SK-N-SH (cell line): ENCODE measurements around the gene PCDH1. TPM values are rescaled to one million over a fixed set of nuclear protein-coding genes. Genes with fewer than 3 reads are reported as not detected.

ENCODE experiments used
- CTCF ChIA-PET: fragments of 300-600, 350-600 bp; formaldehyde crosslinking; extraction: SDS; loops from one replicate; lab custom pipeline; 2021; lab: Yijun Ruan, JAX
- POLR2A ChIA-PET: fragments of 350-600 bp; sonication (Branson Sonifier 250); formaldehyde crosslinking; extraction: SDS; loops from one replicate; lab custom pipeline; 2020; ENCODE audit warnings: antibody characterized with exemption, inconsistent platforms; lab: Yijun Ruan, JAX
- DNase-seq: peaks from one replicate; pipeline ENCODE4 v3.0.0; 2012
- H2AFZ ChIP-seq: fragments of 200-600 bp; sonication (generic); 2 replicates; pipeline ENCODE4 v1.8.1; 2016; ENCODE audit warnings: antibody characterized with exemption, mild to moderate bottlenecking, low read depth
- H3F3A ChIP-seq: fragments of 200-600 bp; sonication (generic); replicated peaks from 2 replicates; pipeline ENCODE3; 2016; ENCODE audit warnings: antibody characterized with exemption, mild to moderate bottlenecking; ENCODE audit not compliant: insufficient read depth
- H3K27ac ChIP-seq, 2 experiments: fragments of 200-500 bp in 1 of 2; fragments of 200-600 bp in 1 of 2; sonication (Bioruptor generic) in 1 of 2; sonication (generic), shearing (Covaris generic) in 1 of 2; 2 replicates each; pipeline versions ENCODE4 v1.5.1 to v1.6.1; 2014 to 2016; ENCODE audit warnings: low read depth in 2 of 2, inconsistent platforms in 1 of 2, low read length in 1 of 2, mild to moderate bottlenecking in 1 of 2, mixed read lengths in 1 of 2
- H3K27me3 ChIP-seq: fragments of 200-600 bp; sonication (generic), shearing (Covaris generic); 2 replicates; pipeline ENCODE4 v1.6.1; 2016; ENCODE audit warnings: mixed run types; ENCODE audit not compliant: insufficient read depth
- H3K36me3 ChIP-seq, 2 experiments: fragments of 200-500 bp in 1 of 2; fragments of 200-600 bp in 1 of 2; sonication (Bioruptor generic) in 1 of 2; sonication (generic) in 1 of 2; replicated peaks in 1 of 2; 2 replicates each; pipeline versions ENCODE3 to v1.5.1; 2014 to 2016; ENCODE audit warnings: low read length in 1 of 2, mild to moderate bottlenecking in 1 of 2; ENCODE audit not compliant: insufficient read depth in 2 of 2, control insufficient read depth in 1 of 2
- H3K4me1 ChIP-seq, 2 experiments: fragments of 200-500 bp in 1 of 2; fragments of 200-600 bp in 1 of 2; sonication (Bioruptor generic) in 1 of 2; sonication (generic), shearing (Covaris generic) in 1 of 2; 2 replicates each; pipeline versions ENCODE4 v1.5.1 to v1.6.1; 2014 to 2016; ENCODE audit warnings: low read depth in 1 of 2, low read length in 1 of 2, mixed run types in 1 of 2; ENCODE audit not compliant: insufficient read depth in 2 of 2, control insufficient read depth in 1 of 2
- H3K4me2 ChIP-seq: fragments of 200-600 bp; sonication (generic), shearing (Covaris generic); 2 replicates; pipeline ENCODE4 v1.6.1; 2017; ENCODE audit warnings: mixed run types
- H3K4me3 ChIP-seq, 2 experiments: fragments of 200-500 bp in 1 of 2; fragments of 200-600 bp in 1 of 2; sonication (Bioruptor generic) in 1 of 2; sonication (generic), shearing (Covaris generic) in 1 of 2; 2 replicates each; pipeline versions ENCODE4 v1.5.1 to v1.8.1; 2014 to 2016; ENCODE audit warnings: low read depth in 2 of 2, inconsistent platforms in 1 of 2, low read length in 1 of 2, mild to moderate bottlenecking in 1 of 2, mixed read lengths in 1 of 2, moderate library complexity in 1 of 2
- H3K79me2 ChIP-seq: fragments of 200-600 bp; sonication (generic); 2 replicates; pipeline ENCODE4 v1.8.1; 2017; ENCODE audit warnings: mild to moderate bottlenecking; ENCODE audit not compliant: insufficient read depth
- H3K9ac ChIP-seq: fragments of 200-600 bp; sonication (generic); 2 replicates; pipeline ENCODE4 v1.6.1; 2017; ENCODE audit warnings: mixed run types
- H3K9me2 ChIP-seq: fragments of 200-600 bp; sonication (generic); 2 replicates; pipeline ENCODE4 v1.6.1; 2017; ENCODE audit warnings: mixed run types
- H3K9me3 ChIP-seq: fragments of 200-600 bp; sonication (generic); 2 replicates; pipeline ENCODE4 v1.6.1; 2017; ENCODE audit warnings: mixed run types, mild to moderate bottlenecking, moderate library complexity
- H4K20me1 ChIP-seq: fragments of 200-600 bp; sonication (generic); 2 replicates; pipeline ENCODE4 v1.6.1; 2017; ENCODE audit warnings: mild to moderate bottlenecking, mixed run types; ENCODE audit not compliant: insufficient read depth
- CHD2 ChIP-seq: fragments of 150-350 bp; IDR thresholded peaks from 2 replicates; pipeline ENCODE4 v1.6.1; 2018; ENCODE audit warnings: low read length; ENCODE audit not compliant: partially characterized antibody
- EZH2phosphoT487 ChIP-seq: fragments of 200-600 bp; sonication (generic); IDR thresholded peaks from 2 replicates; pipeline ENCODE4 v1.6.1; 2017; ENCODE audit warnings: low read depth, mixed run types, mild to moderate bottlenecking, antibody characterized with exemption, moderate library complexity, borderline replicate concordance
- FOXM1 ChIP-seq: IDR thresholded peaks from 2 replicates; pipeline ENCODE4 v1.4.0; 2012; ENCODE audit warnings: low read depth, mild to moderate bottlenecking
- IRF3 ChIP-seq: fragments of 150-350 bp; IDR thresholded peaks from 2 replicates; pipeline ENCODE4 v1.6.1; 2016; ENCODE audit warnings: mild to moderate bottlenecking, low read depth, low read length
- JUND ChIP-seq: IDR thresholded peaks from 2 replicates; pipeline ENCODE4 v1.4.0; 2012
- MAX ChIP-seq: IDR thresholded peaks from 2 replicates; pipeline ENCODE4 v1.4.0; 2012; ENCODE audit warnings: low read depth
- NFIC ChIP-seq: IDR thresholded peaks from 2 replicates; pipeline ENCODE4 v1.4.0; 2012; ENCODE audit warnings: borderline replicate concordance
- RAD21 ChIP-seq: IDR thresholded peaks from 2 replicates; pipeline ENCODE4 v1.6.1; 2012; ENCODE audit warnings: mild to moderate bottlenecking, low read length
- RCOR1 ChIP-seq: fragments of 150-350 bp; IDR thresholded peaks from 2 replicates; pipeline ENCODE4 v1.6.1; 2017; ENCODE audit warnings: antibody characterized with exemption, low read length
- REST ChIP-seq: IDR thresholded peaks from 2 replicates; pipeline ENCODE4 v1.6.1; 2012; ENCODE audit warnings: mild to moderate bottlenecking, low read depth, low read length, moderate library complexity
- SIN3A ChIP-seq: IDR thresholded peaks from 2 replicates; pipeline ENCODE4 v1.6.1; 2012; ENCODE audit warnings: low read depth, mild to moderate bottlenecking, low read length, moderate library complexity, borderline replicate concordance
- SMC3 ChIP-seq: IDR thresholded peaks from 2 replicates; pipeline ENCODE4 v1.6.1; 2012; ENCODE audit warnings: low read depth, low read length, improper control_type of control experiment
- TAF1 ChIP-seq: IDR thresholded peaks from 2 replicates; pipeline ENCODE4 v1.6.1; 2012; ENCODE audit warnings: low read depth, mild to moderate bottlenecking, low read length, moderate library complexity, borderline replicate concordance
- TCF12 ChIP-seq: IDR thresholded peaks from 2 replicates; pipeline ENCODE4 v1.4.0; 2012
- TEAD4 ChIP-seq: IDR thresholded peaks from 2 replicates; pipeline ENCODE4 v1.4.0; 2012; ENCODE audit warnings: mild to moderate bottlenecking, borderline replicate concordance; ENCODE audit not compliant: insufficient read depth
- USF2 ChIP-seq: fragments of 150-350 bp; IDR thresholded peaks from 2 replicates; pipeline ENCODE4 v1.6.1; 2017; ENCODE audit warnings: antibody characterized with exemption, low read length, low read depth, borderline replicate concordance
- WGBS: methylation state at CpG from one replicate; pipeline ENCODE4 v1.1.6; 2017; ENCODE audit warnings: low lambda C conversion rate; 5-methylcytosine and 5-hydroxymethylcytosine counted together
- polyA plus RNA-seq, 3 experiments: library from polyadenylated mRNA; depleted of rRNA; stranded (reverse); fragments of >200 nt; gene quantifications; 2 replicates each; pipeline ENCODE4 v1.2.3, GENCODE V29; 2012
- TF ChIP-seq, protein P1 (sequence below): IDR thresholded peaks from 2 replicates; pipeline ENCODE4 v1.4.0; 2012; ENCODE audit warnings: low read depth, borderline replicate concordance
- TF ChIP-seq, protein P2 (sequence below): IDR thresholded peaks from 2 replicates; pipeline ENCODE4 v1.4.0; 2012; ENCODE audit warnings: low read depth, borderline replicate concordance
- TF ChIP-seq, protein P3 (sequence below): fragments of 200-600 bp; sonication (generic); IDR thresholded peaks from 2 replicates; pipeline ENCODE4 v1.6.1; 2017; ENCODE audit warnings: antibody characterized with exemption, mild to moderate bottlenecking, moderate library complexity

PCDH1 gene
- polyA plus RNA-seq, 1 of the 3 experiments (the other 2 are of a cell fraction): 0.08 TPM

GRCh38 chr5:141844414-141845097, 33.7 kb downstream of the PCDH1 start:
- 78% methylated on average over 9 of the region's 9 CpGs for WGBS

More at GRCh38 chr5:141844414-141845097, 33.7 kb downstream of the PCDH1 start:
- Histone ChIP-seq H3K4me1 (peaks cover 8 to 70% of the 10 kb centered on the region in 2 experiments; a peak in 3 of 4 replicates), H3F3A (peaks cover 5% of the 10 kb centered on the region), H3K9me2 (no peaks in the 10 kb centered on the region), H3K27ac (no peak overlapping the region), H3K79me2 (no peaks in the 10 kb centered on the region), H4K20me1 (no peaks in the 10 kb centered on the region), H3K4me3 (no peak overlapping the region)
- POLR2A ChIA-PET: interaction anchor here (0.7 to 1.2 kb wide), 3 partner anchors 19 to 125 kb away, joined by 3 read pairs; partner anchors contain the start of gene RNF14
- DNase-seq: no peak
- TF ChIP-seq RAD21 (no peak), RCOR1 (no peak), SMC3 (no peak), EZH2phosphoT487 (no peak), REST (no peak), MAX (no peak), JUND (no peak), IRF3 (no peak), TEAD4 (no peak), NFIC (no peak), SIN3A (no peak), TCF12 (no peak), CHD2 (no peak), USF2 (no peak), FOXM1 (no peak), TAF1 (no peak)
- TF ChIP-seq, protein P1, sequence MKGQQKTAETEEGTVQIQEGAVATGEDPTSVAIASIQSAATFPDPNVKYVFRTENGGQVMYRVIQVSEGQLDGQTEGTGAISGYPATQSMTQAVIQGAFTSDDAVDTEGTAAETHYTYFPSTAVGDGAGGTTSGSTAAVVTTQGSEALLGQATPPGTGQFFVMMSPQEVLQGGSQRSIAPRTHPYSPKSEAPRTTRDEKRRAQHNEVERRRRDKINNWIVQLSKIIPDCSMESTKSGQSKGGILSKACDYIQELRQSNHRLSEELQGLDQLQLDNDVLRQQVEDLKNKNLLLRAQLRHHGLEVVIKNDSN: no peak
- TF ChIP-seq, protein P2, sequence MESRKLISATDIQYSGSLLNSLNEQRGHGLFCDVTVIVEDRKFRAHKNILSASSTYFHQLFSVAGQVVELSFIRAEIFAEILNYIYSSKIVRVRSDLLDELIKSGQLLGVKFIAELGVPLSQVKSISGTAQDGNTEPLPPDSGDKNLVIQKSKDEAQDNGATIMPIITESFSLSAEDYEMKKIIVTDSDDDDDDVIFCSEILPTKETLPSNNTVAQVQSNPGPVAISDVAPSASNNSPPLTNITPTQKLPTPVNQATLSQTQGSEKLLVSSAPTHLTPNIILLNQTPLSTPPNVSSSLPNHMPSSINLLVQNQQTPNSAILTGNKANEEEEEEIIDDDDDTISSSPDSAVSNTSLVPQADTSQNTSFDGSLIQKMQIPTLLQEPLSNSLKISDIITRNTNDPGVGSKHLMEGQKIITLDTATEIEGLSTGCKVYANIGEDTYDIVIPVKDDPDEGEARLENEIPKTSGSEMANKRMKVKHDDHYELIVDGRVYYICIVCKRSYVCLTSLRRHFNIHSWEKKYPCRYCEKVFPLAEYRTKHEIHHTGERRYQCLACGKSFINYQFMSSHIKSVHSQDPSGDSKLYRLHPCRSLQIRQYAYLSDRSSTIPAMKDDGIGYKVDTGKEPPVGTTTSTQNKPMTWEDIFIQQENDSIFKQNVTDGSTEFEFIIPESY: no peak
- TF ChIP-seq, protein P3, sequence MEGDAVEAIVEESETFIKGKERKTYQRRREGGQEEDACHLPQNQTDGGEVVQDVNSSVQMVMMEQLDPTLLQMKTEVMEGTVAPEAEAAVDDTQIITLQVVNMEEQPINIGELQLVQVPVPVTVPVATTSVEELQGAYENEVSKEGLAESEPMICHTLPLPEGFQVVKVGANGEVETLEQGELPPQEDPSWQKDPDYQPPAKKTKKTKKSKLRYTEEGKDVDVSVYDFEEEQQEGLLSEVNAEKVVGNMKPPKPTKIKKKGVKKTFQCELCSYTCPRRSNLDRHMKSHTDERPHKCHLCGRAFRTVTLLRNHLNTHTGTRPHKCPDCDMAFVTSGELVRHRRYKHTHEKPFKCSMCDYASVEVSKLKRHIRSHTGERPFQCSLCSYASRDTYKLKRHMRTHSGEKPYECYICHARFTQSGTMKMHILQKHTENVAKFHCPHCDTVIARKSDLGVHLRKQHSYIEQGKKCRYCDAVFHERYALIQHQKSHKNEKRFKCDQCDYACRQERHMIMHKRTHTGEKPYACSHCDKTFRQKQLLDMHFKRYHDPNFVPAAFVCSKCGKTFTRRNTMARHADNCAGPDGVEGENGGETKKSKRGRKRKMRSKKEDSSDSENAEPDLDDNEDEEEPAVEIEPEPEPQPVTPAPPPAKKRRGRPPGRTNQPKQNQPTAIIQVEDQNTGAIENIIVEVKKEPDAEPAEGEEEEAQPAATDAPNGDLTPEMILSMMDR: no peak
- TF ChIP-seq, all 33 proteins: peak for 0
- Histone ChIP-seq H3K27me3 (peaks cover 5% of the 10 kb centered on the region; the same call in 1 of the 2 replicates), H3K4me2 (no peak overlapping the region), H3K9ac (no peak overlapping the region), H3K9me3 (no peaks in the 10 kb centered on the region), H2AFZ (no peak overlapping the region), H3K36me3 (no peaks in the 10 kb centered on the region)
- CTCF ChIA-PET: interaction anchor here (0.6 to 14.2 kb wide), 10 partner anchors 11 to 153 kb away, joined by 3 to 162 read pairs (median 8); partner anchors contain the start of gene PCDH1
